ENCODE measurements around the gene RBP7.

- no peak for TF ChIP-seq CTCF (IDR thresholded peaks at IDR 0.05)
- no peak for TF ChIP-seq POLR2A (IDR thresholded peaks at IDR 0.05)
Observed at GRCh38 chr1:10027027-10027426, 30.0 kb downstream of the RBP7 start.
